Thoracic aorta (tissue), 2 donors: Measurements from ENCODE around the gene TRAPPC12. TPM values are rescaled to one million over a fixed set of nuclear protein-coding genes. Genes with fewer than 3 reads are reported as not detected.

Experiments
- ATAC-seq: fragments of 150-250 bp; one replicate; pipeline ENCODE4 v1.8.0; 2017; ENCODE audit warnings: low read depth; ENCODE audit not compliant: insufficient number of reproducible peaks, low FRiP score
- DNase-seq: peaks from one replicate; pipeline ENCODE4 v3.0.0-alpha.2; 2020; ENCODE audit warnings: low spot score
- H3K27ac ChIP-seq, 2 donors: fragments of 200-600 bp; sonication (generic); 1 replicate in 1 of 2; 2 replicates in 1 of 2; pipeline ENCODE4 v1.5.1; 2016; ENCODE audit warnings: mild to moderate bottlenecking in 2 of 2, moderate library complexity in 2 of 2
- H3K27me3 ChIP-seq: fragments of 200-600 bp; sonication (generic); replicated peaks from 2 replicates; pipeline ENCODE4 v1.6.0; 2016; ENCODE audit warnings: mild to moderate bottlenecking; ENCODE audit not compliant: insufficient read depth
- H3K36me3 ChIP-seq: fragments of 200-600 bp; sonication (generic); one replicate; pipeline ENCODE4 v1.5.1; 2016
- H3K4me1 ChIP-seq, 2 donors: fragments of 200-600 bp; sonication (generic); 1 replicate in 1 of 2; 2 replicates in 1 of 2; pipeline versions ENCODE4 v1.5.1 to v1.6.0; 2016; ENCODE audit warnings: low read depth in 2 of 2, mild to moderate bottlenecking in 1 of 2; ENCODE audit not compliant: control insufficient read depth in 1 of 2
- H3K4me3 ChIP-seq: fragments of 200-600 bp; sonication (generic); 2 replicates; pipeline ENCODE4 v1.5.1; 2016; ENCODE audit warnings: mild to moderate bottlenecking
- H3K9me3 ChIP-seq: fragments of 200-600 bp; sonication (generic); 2 replicates; pipeline ENCODE4 v1.5.1; 2016
- CTCF ChIP-seq: fragments of 200-600 bp; sonication (generic); IDR thresholded peaks from one replicate; pipeline ENCODE4 v1.5.1; 2019; ENCODE audit warnings: antibody characterized with exemption
- total RNA-seq, 2 donors: library from RNA; depleted of rRNA; stranded (reverse); fragments of >200 nt; gene quantifications; one replicate each; pipeline versions ENCODE4 v1.1.0 to v1.2.3, GENCODE V29; 2016

The TRAPPC12 gene
- total RNA-seq, 2 donors from 2014 or later: 121 to 180 TPM

DNA sequence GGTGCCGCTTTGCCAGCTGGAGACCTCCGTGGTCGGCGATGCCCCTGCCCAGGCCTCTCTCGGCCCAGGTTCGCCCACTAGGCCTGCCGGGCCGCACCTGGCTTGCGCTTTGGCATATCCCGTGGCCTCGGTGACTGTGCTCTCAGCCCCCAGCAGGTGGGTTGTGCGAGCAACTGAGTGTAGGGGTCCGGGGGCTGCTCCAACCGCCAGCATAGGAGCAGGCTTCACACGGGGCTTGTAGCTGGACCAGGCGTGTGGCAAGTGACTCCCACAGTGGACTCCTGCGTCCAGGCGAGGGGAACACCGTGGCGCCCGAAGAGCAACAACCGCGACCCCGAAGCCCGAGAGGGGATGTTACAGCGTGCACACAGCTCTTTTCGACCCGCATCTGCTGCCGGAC is 9.7 kb downstream of the TRAPPC12 start:
- H3K9me3 ChIP-seq: no peaks in the 10 kb centered on the region
- TF ChIP-seq CTCF: no peak

GRCh38 chr2:3390041-3390440 is 10.5 kb downstream of the TRAPPC12 start:
- DNase-seq: no peak
- Histone ChIP-seq H3K4me1 (peaks cover 0 to 4% of the 10 kb centered on the region in 2 donors), H3K36me3 (peaks cover 37% of the 10 kb centered on the region), H3K4me3 (no peak overlapping the region), H3K9me3 (no peaks in the 10 kb centered on the region), H3K27ac (no peak overlapping the region), H3K27me3 (no peaks in the 10 kb centered on the region)
- no peak for ATAC-seq
- no peak for TF ChIP-seq CTCF

More for the DNA sequence above, 9.7 kb downstream of the TRAPPC12 start:
- Histone ChIP-seq H3K4me3 (no peak overlapping the region), H3K36me3 (peaks cover 37% of the 10 kb centered on the region), H3K4me1 (peaks cover 0 to 4% of the 10 kb centered on the region in 2 donors), H3K27ac (no peak overlapping the region), H3K27me3 (no peaks in the 10 kb centered on the region)
- ATAC-seq: no peak
- no peak for DNase-seq

DNA sequence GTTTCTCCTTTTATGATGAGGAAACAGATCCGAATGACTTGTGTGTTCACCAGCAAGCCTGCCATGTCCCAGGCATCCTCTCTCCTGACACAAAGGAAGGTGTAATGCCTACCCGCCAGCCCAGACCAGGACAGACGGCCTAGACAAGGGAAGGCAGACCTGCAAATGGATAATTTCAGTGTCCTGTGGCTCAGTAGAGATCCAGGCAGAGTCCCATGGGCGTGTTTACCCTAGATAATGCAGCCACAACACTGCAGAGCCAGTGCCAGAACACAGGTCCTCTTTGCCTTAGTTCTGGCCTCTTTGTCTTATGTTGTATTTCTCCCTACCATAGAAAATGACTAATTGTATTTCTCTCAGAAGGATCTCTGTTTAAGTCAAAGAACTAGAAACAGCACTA is 12.7 kb downstream of the TRAPPC12 start:
- no peak for ATAC-seq
- peaks cover 16% of the 10 kb centered on the region for H3K9me3 ChIP-seq
- no peak overlapping the region for H3K27ac ChIP-seq
- TF ChIP-seq CTCF: no peak
- DNase-seq: no peak
- no peaks in the 10 kb centered on the region for H3K27me3 ChIP-seq
- peaks cover 37% of the 10 kb centered on the region for H3K36me3 ChIP-seq
- no peaks in the 10 kb centered on the region for H3K4me1 ChIP-seq
- no peak overlapping the region for H3K4me3 ChIP-seq

GRCh38 chr2:3396920-3397559 is 17.5 kb downstream of the TRAPPC12 start:
- H3K27me3 ChIP-seq: no peaks in the 10 kb centered on the region
- peaks cover 31% of the 10 kb centered on the region for H3K36me3 ChIP-seq
- H3K27ac ChIP-seq: no peak overlapping the region
- H3K9me3 ChIP-seq: peaks cover 16% of the 10 kb centered on the region
- no peak for ATAC-seq
- peaks cover 0 to 3% of the 10 kb centered on the region in 2 donors for H3K4me1 ChIP-seq
- TF ChIP-seq CTCF: no peak
- no peak for DNase-seq
- H3K4me3 ChIP-seq: no peak overlapping the region

DNA sequence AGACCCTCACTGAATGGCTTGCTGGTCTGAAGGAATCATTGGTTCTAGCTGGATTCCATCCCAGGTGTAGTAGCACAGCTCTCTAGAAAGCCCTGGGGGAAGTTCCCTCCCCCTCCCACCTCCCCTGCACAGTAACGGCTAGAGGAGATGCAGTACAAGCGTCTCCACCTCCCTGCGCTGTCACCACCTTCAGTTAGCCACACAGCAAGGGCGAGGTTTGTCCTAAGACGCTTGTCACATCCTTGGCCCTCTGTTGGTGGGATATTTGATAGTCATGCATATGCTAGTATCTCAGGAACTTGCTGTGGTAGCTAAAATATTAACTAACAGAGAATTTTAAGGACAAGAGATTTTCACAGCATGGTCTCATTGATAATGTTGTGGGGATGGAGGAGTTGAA is 19.4 kb downstream of the TRAPPC12 start:
- ATAC-seq (no peak), DNase-seq (no peak)
- no peak overlapping the region for H3K4me3 ChIP-seq
- H3K27ac ChIP-seq: no peak overlapping the region
- peaks cover 37% of the 10 kb centered on the region for H3K36me3 ChIP-seq
- H3K9me3 ChIP-seq: peaks cover 16% of the 10 kb centered on the region
- H3K4me1 ChIP-seq: peaks cover 0 to 3% of the 10 kb centered on the region in 2 donors
- H3K27me3 ChIP-seq: no peaks in the 10 kb centered on the region
- TF ChIP-seq CTCF: no peak
